Hematopoietic multipotent progenitor cell treated with erythropoietin and hydrocortisone succinate and interleukin-3 and kit ligand, for 8 days (in vitro differentiated cells): ENCODE results near the gene BRD3OS.

Source experiments
- DNase-seq: peaks from one replicate; pipeline ENCODE4 v3.0.0-alpha.2; 2015

The BRD3OS gene

GRCh38 chr9:134053941-134054761, 28.9 kb downstream of the BRD3OS start:
- no peak for DNase-seq

- DNase-seq, result no peak
Observed at GRCh38 chr9:134054891-134055811, 29.9 kb downstream of the BRD3OS start.

DNA sequence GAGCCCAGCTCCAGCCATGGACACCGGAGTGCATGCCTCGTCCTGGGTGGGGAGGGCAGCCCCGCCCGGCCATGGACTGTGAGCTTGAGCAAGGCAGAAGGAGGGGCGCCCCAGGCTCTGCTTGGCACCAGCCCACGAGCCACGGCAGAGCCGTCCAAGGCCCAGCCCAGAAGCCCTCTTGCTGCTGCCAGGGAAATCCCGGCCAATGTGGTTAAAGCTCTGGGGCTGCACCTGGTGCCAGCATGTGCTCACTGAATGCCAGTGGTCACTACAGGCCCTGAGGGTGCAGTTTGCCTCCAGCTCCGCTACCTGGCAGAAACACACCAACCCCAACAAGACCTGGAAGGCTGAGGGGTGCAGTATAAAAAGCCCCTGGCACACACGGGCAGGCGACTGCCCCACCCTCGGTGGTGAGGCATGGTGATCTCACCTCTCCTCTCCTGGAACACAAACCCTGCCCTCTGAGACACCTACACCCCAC, 30.7 kb downstream of the BRD3OS start:
- peak; percentile 45 for DNase-seq

DNA sequence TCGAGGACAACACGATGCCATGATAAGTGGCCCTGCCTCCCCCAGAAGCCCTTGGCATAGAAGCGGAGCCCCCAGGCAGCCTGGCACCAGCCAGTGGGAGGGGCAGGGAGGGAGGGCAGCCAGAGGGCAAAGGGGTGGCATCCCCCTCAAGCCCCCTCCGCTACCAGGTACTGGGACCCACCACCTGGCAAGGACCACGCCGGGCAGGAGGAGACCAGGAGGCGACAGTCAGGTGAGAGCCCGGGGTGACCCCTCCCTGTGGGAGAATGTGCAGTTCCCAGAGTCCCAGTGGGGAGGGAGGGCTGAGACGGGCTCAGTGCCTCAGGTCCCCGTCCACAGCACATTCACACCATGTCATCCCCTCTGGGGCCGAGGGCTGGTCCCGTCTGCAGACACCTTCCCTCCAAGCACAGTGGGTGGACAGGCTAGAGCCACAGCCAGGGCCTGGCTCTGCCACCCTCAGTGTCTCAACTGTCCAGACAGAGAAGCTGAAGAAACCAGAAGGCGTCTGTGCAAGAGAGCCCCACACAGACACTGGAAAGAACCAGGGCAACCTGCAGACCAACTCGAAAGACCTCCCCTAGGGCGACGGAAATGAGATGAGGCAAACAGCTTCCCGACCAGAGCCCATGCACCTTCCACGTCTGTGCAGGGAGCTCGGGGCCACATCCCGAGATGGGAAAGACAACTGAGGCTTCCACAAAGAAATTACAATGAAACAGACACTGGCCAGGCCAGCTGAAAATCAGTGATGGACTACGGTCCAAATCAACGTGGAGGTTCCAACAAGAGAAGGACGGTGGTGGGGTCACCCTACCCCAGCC, 31.4 kb downstream of the BRD3OS start:
- no peak for DNase-seq

- DNase-seq, result no peak
Observed at GRCh38 chr9:134057307-134057657, 32.0 kb downstream of the BRD3OS start.

DNA sequence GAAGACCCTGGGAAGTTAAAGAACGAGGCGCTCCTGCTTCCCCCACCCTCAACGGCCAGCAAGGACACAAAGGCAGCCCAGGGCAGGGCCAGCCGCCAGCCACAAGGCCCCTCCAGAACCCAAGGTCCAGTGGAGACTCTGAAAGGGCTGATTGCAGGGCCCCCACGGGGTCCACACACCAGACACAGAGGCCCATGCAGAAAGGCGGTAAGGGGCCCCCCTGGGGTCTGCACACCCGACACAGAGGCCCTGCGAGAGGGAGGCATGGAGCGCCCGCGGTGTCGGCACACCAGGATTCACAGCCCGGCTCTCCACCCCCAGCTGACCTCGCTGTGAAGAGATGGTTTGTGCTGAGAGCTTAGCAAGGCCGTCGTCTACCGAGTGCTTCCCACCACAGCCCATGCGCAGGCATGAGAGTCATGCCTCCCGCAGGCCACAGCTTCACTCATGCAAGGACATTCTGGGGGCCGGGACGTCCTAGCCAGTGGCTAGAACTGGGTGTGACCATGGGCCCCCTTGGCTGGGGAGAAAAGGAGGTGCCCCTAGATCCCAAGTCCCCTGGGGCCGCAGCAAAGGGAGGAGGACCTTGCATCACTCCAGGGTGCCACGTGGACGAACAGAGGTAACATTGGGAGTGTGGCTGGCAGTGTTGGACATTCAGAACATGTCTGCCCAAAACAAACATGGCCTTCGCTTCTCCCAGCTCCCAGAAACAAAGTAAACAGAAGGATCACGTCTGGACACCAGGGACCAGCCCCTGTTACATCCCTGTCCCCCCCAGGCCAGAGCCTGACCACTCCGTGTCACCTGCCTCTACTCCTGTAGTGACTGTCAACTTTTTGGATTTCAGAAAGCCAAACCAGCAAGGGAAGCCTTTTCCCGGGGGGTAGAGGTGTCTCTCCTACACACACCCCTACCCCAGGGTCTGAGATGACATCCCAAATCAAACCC, 32.7 kb downstream of the BRD3OS start:
- DNase-seq, result no peak

- DNase-seq, result no peak
Observed at GRCh38 chr9:134058716-134059115, 33.4 kb downstream of the BRD3OS start.

GRCh38 chr9:134059188-134059641, 33.9 kb downstream of the BRD3OS start:
- DNase-seq, result no peak

DNA sequence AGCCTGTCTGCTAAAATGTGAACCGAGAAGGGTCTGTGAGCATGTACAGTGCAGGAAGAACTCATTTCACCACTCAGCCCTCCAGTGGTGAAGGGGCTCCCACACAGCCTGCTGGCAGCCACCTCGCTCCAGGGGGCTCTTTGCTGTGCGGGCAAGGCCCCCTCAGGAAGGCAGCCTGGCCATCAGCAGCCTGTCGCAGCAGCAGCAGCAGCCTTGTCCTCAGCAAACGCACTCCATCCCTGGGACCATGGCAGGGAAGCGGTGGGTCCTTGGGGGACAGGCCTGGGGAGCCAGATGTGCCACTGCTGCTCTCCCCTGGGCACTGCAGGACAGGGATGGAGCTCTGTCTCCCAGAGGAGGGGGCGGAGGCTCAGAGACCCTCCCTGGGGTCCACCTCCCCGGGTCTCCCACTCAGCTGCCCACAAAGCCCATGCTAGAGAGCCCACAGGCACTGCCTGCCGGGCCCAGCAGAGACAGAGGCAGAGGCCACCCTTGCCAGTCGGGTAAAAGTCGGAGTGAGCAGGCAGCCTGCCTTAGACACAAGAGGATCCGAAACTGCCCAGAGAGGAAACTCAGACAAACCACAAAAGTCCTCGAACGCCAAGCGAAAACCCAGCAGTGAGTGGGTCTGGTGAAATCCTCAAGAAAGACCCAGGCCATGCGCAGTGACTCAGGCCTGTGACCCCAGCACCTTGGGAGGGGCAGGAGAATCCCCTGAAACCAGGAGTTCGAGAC, 34.5 kb downstream of the BRD3OS start:
- no peak for DNase-seq

- DNase-seq, result no peak
Observed at GRCh38 chr9:134060546-134060945, 35.3 kb downstream of the BRD3OS start.

- no peak for DNase-seq
Observed at GRCh38 chr9:134061019-134061687, 35.9 kb downstream of the BRD3OS start.

DNA sequence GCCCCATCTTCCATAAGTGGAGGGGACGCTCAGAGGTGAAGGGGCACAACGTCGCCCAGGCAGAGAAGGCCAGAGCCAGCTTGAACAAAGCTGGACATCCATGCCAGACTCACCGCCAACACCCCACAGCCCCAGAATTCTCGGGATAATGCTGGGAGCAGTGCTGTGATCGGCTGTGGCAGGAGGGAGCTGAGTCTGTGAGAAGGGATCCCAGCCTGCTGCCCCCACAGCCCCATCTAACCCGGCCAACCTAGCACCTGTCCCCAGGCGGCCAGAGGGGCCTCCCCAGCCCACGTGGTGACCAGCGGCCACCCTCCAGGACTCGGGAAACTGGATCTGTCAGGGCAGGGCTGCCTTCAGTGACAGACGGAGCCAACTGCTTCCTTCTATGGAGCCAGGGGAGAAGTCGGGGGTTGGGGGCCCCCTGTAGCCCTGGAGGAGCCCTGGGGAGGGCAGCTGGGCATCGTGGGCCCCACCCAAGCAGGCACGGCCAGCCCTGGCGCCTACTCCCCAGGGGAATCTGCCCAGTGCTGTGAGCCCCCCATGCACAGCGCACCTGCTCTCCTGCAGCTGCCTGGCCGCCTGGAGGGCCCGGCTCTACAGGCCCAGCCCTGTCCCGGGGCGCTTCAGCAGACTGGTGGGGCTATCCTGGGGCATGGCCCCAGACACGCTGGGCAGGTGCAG, 36.5 kb downstream of the BRD3OS start:
- DNase-seq, result no peak

GRCh38 chr9:134062461-134063087, 37.3 kb downstream of the BRD3OS start:
- DNase-seq, result no peak

GRCh38 chr9:134063088-134063570, 37.8 kb downstream of the BRD3OS start:
- DNase-seq, result no peak

- DNase-seq, result no peak
Observed at GRCh38 chr9:134063571-134064450, 38.5 kb downstream of the BRD3OS start.

- no peak for DNase-seq
Observed at GRCh38 chr9:134064711-134065110, 39.4 kb downstream of the BRD3OS start.

DNA sequence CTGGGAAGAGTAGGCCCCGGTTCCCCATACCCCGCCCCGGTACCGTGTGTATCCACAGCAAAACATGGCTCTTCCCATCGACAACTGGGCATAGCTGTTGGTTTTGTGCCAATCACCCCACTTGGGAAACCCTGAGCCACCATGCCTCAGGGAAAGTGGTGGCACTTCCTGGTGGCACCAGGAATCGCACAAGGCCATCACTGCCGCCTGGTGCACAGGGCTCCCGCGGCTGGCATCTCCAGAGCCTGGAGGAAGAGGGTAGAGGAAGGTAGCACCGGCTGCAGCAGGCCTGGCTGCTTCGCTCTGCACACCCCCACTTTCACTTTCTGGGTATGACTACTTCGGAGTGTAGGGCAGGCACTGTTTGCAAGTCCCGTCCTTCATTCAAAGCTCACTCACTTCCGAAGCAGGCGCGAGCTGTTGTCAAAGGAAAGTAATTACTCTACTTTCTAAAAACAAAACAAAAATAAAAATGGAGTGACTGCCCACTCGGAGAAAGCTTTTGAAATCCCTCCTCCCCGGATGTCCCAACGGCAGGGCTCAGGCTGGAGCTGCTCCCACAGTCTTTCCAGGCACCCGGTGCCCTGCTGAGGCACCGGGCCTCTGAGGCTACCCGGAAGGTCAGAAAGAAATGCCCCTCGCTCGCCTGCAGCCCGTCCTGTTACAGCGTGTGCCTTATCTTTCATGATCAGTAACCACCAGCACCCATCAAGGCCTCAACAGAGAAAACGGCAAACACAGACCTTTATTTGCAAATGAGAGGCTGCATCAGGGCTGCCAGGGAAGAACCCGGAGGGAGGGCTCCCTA, 40.5 kb downstream of the BRD3OS start:
- peak; percentile 76 for DNase-seq
